ENCODE results near the gene CCDC138. TPM values are rescaled to one million over a fixed set of nuclear protein-coding genes. Genes with fewer than 3 reads are reported as not detected.

The CCDC138 gene
- polyA plus RNA-seq, 1 donor (not counting 4 experiments of a cell fraction or from before 2014, with no cell fraction given) = 6.6 TPM

- H2AFZ ChIP-seq (ENCODE audit: control insufficient read depth, low read length) = no peak overlapping the region
- dilution Hi-C loops (cut with MboI; ENCODE audit: extremely low pct_ligation_motif_present, low sequenced_read_pairs) = no loop called here
- no peaks in the 10 kb centered on the region for H3K9me1 ChIP-seq (ENCODE audit: control insufficient read depth, extremely low read depth, insufficient read depth, low read length)
- no peaks in the 10 kb centered on the region for H3K36me3 ChIP-seq (ENCODE audit: control insufficient read depth in 2 of 2, extremely low read depth in 1 of 2, insufficient read depth in 2 of 2, low read length in 2 of 2)
- H3K4me2 ChIP-seq (ENCODE audit: control insufficient read depth, extremely low read depth, insufficient read depth, low read depth, low read length) = no peak overlapping the region
- DNase-seq (ENCODE audit: low read depth, low spot score) (no peak), FAIRE-seq (no peak)
- H3K4me1 ChIP-seq (ENCODE audit: control insufficient read depth, extremely low read depth, insufficient read depth, low read length) = peaks cover 22% of the 10 kb centered on the region
- no peak overlapping the region for H3K27ac ChIP-seq (ENCODE audit: control insufficient read depth, insufficient read depth, low read length)
- H3K79me2 ChIP-seq (ENCODE audit: control insufficient read depth, insufficient read depth, low read length) = no peaks in the 10 kb centered on the region
- peaks cover 8% of the 10 kb centered on the region for H4K20me1 ChIP-seq (ENCODE audit: control insufficient read depth, extremely low read depth, insufficient read depth, low read length)
- peaks cover 22% of the 10 kb centered on the region for H3K27me3 ChIP-seq (ENCODE audit: control insufficient read depth, extremely low read depth, insufficient read depth, low read length)
- TF ChIP-seq CTCF (optimal IDR thresholded peaks at IDR 0.05 in 1 of 3, IDR thresholded peaks at IDR 0.05 in 1 of 3, conservative IDR thresholded peaks at IDR 0.05 in 1 of 3; ENCODE audit: extremely low read depth in 1 of 3, insufficient read depth in 2 of 3, low read length in 3 of 3) (no peak), EZH2 (IDR thresholded peaks at IDR 0.05; ENCODE audit: low read length) (no peak)
- no peak overlapping the region for H3K9ac ChIP-seq (ENCODE audit: control insufficient read depth, extremely low read depth, insufficient read depth, low read length)
- no peak overlapping the region for H3K4me3 ChIP-seq (ENCODE audit: control insufficient read depth in 2 of 3, extremely low read depth in 1 of 3, insufficient read depth in 2 of 3, low read depth in 1 of 3, low read length in 3 of 3)
- H3K9me3 ChIP-seq (ENCODE audit: control insufficient read depth, low read depth, low read length) = no peaks in the 10 kb centered on the region
These were observed 131.7 kb downstream of the CCDC138 start for GRCh38 chr2:108918156-108918874.

GRCh38 chr2:108918941-108919341 is 132.4 kb downstream of the CCDC138 start:
- Histone ChIP-seq H3K4me1 (ENCODE audit: control insufficient read depth, extremely low read depth, insufficient read depth, low read length) (peaks cover 28% of the 10 kb centered on the region), H3K4me2 (ENCODE audit: control insufficient read depth, extremely low read depth, insufficient read depth, low read depth, low read length) (no peak overlapping the region), H3K27ac (ENCODE audit: control insufficient read depth, insufficient read depth, low read length) (no peak overlapping the region), H3K9me3 (ENCODE audit: control insufficient read depth, low read depth, low read length) (no peaks in the 10 kb centered on the region), H3K4me3 (ENCODE audit: control insufficient read depth in 2 of 3, extremely low read depth in 1 of 3, insufficient read depth in 2 of 3, low read depth in 1 of 3, low read length in 3 of 3) (no peak overlapping the region), H3K36me3 (ENCODE audit: control insufficient read depth in 2 of 2, extremely low read depth in 1 of 2, insufficient read depth in 2 of 2, low read length in 2 of 2) (no peaks in the 10 kb centered on the region), H3K79me2 (ENCODE audit: control insufficient read depth, insufficient read depth, low read length) (no peaks in the 10 kb centered on the region), H2AFZ (ENCODE audit: control insufficient read depth, low read length) (no peak overlapping the region), H4K20me1 (ENCODE audit: control insufficient read depth, extremely low read depth, insufficient read depth, low read length) (peaks cover 13% of the 10 kb centered on the region), H3K9me1 (ENCODE audit: control insufficient read depth, extremely low read depth, insufficient read depth, low read length) (no peaks in the 10 kb centered on the region), H3K27me3 (ENCODE audit: control insufficient read depth, extremely low read depth, insufficient read depth, low read length) (peaks cover 26% of the 10 kb centered on the region), H3K9ac (ENCODE audit: control insufficient read depth, extremely low read depth, insufficient read depth, low read length) (no peak overlapping the region)
- DNase-seq (ENCODE audit: low read depth, low spot score) (no peak), FAIRE-seq (no peak)
- TF ChIP-seq CTCF (optimal IDR thresholded peaks at IDR 0.05 in 1 of 3, IDR thresholded peaks at IDR 0.05 in 1 of 3, conservative IDR thresholded peaks at IDR 0.05 in 1 of 3; ENCODE audit: extremely low read depth in 1 of 3, insufficient read depth in 2 of 3, low read length in 3 of 3) = no peak
- no peak for TF ChIP-seq EZH2 (IDR thresholded peaks at IDR 0.05; ENCODE audit: low read length)
- dilution Hi-C loops (cut with MboI; ENCODE audit: extremely low pct_ligation_motif_present, low sequenced_read_pairs) = no loop called here
